Measurements from ENCODE around the gene TULP4. TPM values are rescaled to one million over a fixed set of nuclear protein-coding genes. Genes with fewer than 3 reads are reported as not detected.

Gene TULP4
- total and polyA plus RNA-seq, 2 of the 8 experiments (the other 6 are each of a cell fraction or from before 2014, with no cell fraction given), result 7.7 to 51.6 TPM

DNA sequence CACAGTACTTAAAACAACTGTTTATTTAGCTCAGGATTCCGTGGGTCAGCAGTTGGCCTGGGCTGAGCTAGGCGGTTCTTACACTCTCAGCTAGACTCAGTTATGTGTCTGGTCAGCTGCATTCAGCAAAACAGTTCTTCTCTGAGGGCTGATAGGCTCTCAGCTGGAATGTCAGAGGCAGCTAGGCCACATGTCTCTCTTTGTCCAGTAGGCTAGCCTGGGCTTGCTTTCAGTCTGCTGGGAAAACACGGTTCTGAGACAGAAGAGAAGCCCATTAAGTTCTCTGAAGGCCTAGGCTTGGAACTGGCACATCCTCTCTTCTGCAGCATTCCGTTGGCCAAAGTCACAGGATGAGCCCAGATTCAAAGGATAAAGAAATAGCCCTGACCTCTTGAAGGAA lies 65.6 kb downstream of the TULP4 start:
- TF ChIP-seq GTF2F1 (IDR thresholded peaks at IDR 0.05; ENCODE audit: borderline replicate concordance, low read depth, low read length) (no peak), SAP30 (IDR thresholded peaks at IDR 0.05; ENCODE audit: insufficient read depth, insufficient replicate concordance, low read length) (no peak)
- no peak overlapping the region for H3K27ac ChIP-seq (ENCODE audit: low read depth, low read length)
- H3K27me3 ChIP-seq (replicated peaks in 1 of 4; ENCODE audit: control insufficient read depth in 3 of 4, extremely low read depth in 1 of 4, insufficient read depth in 3 of 4, low read length in 3 of 4), result no peaks in the 10 kb centered on the region
- H4K8ac ChIP-seq (ENCODE audit: extremely low read depth, insufficient read depth, low read length), result no peak overlapping the region
- no peak overlapping the region for H3K4me2 ChIP-seq (ENCODE audit: insufficient read depth in 1 of 2, low read depth in 2 of 2, low read length in 2 of 2)
- WGBS, 2 experiments (ENCODE audit: extremely low coverage in 1 of 2, insufficient coverage in 1 of 2, insufficient read length in 1 of 2, insufficient replicate concordance in 2 of 2, low coverage in 1 of 2, low lambda C conversion rate in 2 of 2, missing lambda C conversion rate in 1 of 2), result 68% methylated on average over 4 of the region's 4 CpGs; no CpG with 5 or more reads in 1 of the 2 experiments
- H2AK5ac ChIP-seq (ENCODE audit: low read depth, low read length), result no peak overlapping the region
- no peak overlapping the region for H2AFZ ChIP-seq (ENCODE audit: low read length)
- ChIA-PET POLR2A (ENCODE audit: partially characterized antibody) (no interaction called here), CTCF (ENCODE audit: partially characterized antibody) (interaction anchor here (0.6 to 1.0 kb wide), 4 partner anchors 36 to 157 kb away, joined by 3 read pairs; no protein-coding TSS in a partner anchor)
- H3K4me3 ChIP-seq (ENCODE audit: extremely low read depth in 1 of 4, insufficient read depth in 2 of 4, low read depth in 3 of 4, low read length in 4 of 4), result no peak overlapping the region
- FAIRE-seq (no peak), DNase-seq (ENCODE audit: low read depth in 1 of 2, low spot score in 2 of 2) (no peak)
- H3K36me3 ChIP-seq (ENCODE audit: control insufficient read depth in 2 of 4, insufficient read depth in 4 of 4, low read length in 3 of 4), result no peaks in the 10 kb centered on the region
- 0 out of 4 replicates have a peak, but pooled peaks cover 0 to 4% of the 10 kb centered on the region in 2 experiments for H3K79me2 ChIP-seq (ENCODE audit: control insufficient read depth in 1 of 2, insufficient read depth in 2 of 2, low read length in 2 of 2)
- no peak overlapping the region for H3K56ac ChIP-seq (replicated peaks; ENCODE audit: insufficient read length, low read depth, low read length)
- H4K5ac ChIP-seq (ENCODE audit: insufficient read length, low read depth, low read length), result no peak overlapping the region
- no peaks in the 10 kb centered on the region for H3K23me2 ChIP-seq (ENCODE audit: low read depth, low read length)
- no peak overlapping the region for H3K9ac ChIP-seq (replicated peaks in 1 of 4; ENCODE audit: extremely low read depth in 1 of 4, low read depth in 3 of 4, low read length in 3 of 4)
- no peak overlapping the region for H2BK5ac ChIP-seq (ENCODE audit: low read depth, low read length)
- H4K20me1 ChIP-seq (replicated peaks in 1 of 2; ENCODE audit: control insufficient read depth in 1 of 2, insufficient read depth in 2 of 2, low read length in 2 of 2), result peaks cover 3% of the 10 kb centered on the region in 2 experiments
- H2BK120ac ChIP-seq (replicated peaks; ENCODE audit: low read depth, low read length), result no peak overlapping the region
- H3K79me1 ChIP-seq (ENCODE audit: low read depth, low read length), result peaks cover 3% of the 10 kb centered on the region; the same call in 1 of the 2 replicates
- H3K18ac ChIP-seq (ENCODE audit: extremely low read depth, low read length), result no peak overlapping the region
- peaks cover 0 to 4% (median 0%) of the 10 kb centered on the region in 4 experiments; a peak in 1 of 7 replicates for H3K4me1 ChIP-seq (replicated peaks in 1 of 4; ENCODE audit: control insufficient read depth in 3 of 4, insufficient read depth in 4 of 4, low read length in 3 of 4)
- no peak overlapping the region for H2BK15ac ChIP-seq (ENCODE audit: low read length)
- H4K91ac ChIP-seq (replicated peaks; ENCODE audit: insufficient read length, low read length), result no peak overlapping the region
- no peak overlapping the region for H3K4ac ChIP-seq (replicated peaks; ENCODE audit: insufficient read length, low read depth, low read length)
- no peak overlapping the region for H3K14ac ChIP-seq (ENCODE audit: insufficient read length)
- H2BK12ac ChIP-seq (ENCODE audit: low read depth, low read length), result no peak overlapping the region
- H3K9me3 ChIP-seq (ENCODE audit: insufficient read depth in 2 of 2, low read depth in 1 of 2, low read length in 1 of 2), result no peaks in the 10 kb centered on the region
- H2BK20ac ChIP-seq (ENCODE audit: low read length), result no peak overlapping the region
- H3K23ac ChIP-seq (ENCODE audit: insufficient read length), result no peak overlapping the region
